ENCODE data around the gene GLOD4. TPM values are rescaled to one million over a fixed set of nuclear protein-coding genes. Genes with fewer than 3 reads are reported as not detected.

GLOD4 gene
- total RNA-seq, 1 donor from 2014 or later, result 87.0 TPM

- Histone ChIP-seq H3K4me3 (ENCODE audit: low read depth, low read length) (no peak overlapping the region), H3K36me3 (ENCODE audit: control insufficient read depth, insufficient read depth, low read length) (no peaks in the 10 kb centered on the region), H3K27me3 (ENCODE audit: control insufficient read depth, insufficient read depth, low read length) (no peaks in the 10 kb centered on the region)
- no peak for TF ChIP-seq CTCF (IDR thresholded peaks at IDR 0.05; ENCODE audit: insufficient read depth, low read length, poor library complexity, severe bottlenecking)
- no peak for DNase-seq (ENCODE audit: low read depth)
Observed at GRCh38 chr17:799261-799660, 17.2 kb upstream of the GLOD4 start.

- no peak for DNase-seq (ENCODE audit: low read depth)
- H3K36me3 ChIP-seq (ENCODE audit: control insufficient read depth, insufficient read depth, low read length), result no peaks in the 10 kb centered on the region
- no peak overlapping the region for H3K4me3 ChIP-seq (ENCODE audit: low read depth, low read length)
- no peaks in the 10 kb centered on the region for H3K27me3 ChIP-seq (ENCODE audit: control insufficient read depth, insufficient read depth, low read length)
- no peak for TF ChIP-seq CTCF (IDR thresholded peaks at IDR 0.05; ENCODE audit: insufficient read depth, low read length, poor library complexity, severe bottlenecking)
Observed at GRCh38 chr17:798246-798645, 16.2 kb upstream of the GLOD4 start.

DNA sequence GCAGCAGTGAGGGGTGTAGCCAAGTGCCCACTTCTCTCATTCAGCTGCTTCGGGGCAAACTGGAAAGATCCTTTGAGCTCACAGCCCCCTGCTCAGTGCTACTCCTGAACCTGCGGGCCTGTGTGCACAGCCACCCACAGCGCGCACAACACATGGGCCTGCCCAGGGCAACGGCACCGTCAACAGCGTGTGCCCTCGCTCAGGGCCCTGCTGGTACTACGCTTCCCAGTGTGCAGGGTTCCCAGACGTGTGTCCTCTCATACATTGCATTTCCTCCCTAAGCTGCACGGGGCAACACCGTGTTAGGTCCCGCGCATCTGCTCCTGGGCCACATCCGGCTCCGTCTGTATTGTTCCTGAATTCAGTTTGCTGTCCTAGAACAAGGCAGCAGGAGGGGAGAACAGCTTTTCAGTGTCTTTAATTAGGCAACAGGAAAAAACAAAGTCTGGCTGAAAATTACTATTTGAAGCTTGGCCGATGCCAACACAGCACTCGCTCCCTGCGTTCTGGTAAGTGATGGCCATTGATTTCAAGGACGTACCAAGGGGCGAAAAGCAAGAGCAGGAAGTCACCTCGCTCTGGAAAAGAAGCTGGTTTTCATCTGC lies 15.3 kb upstream of the GLOD4 start:
- H3K36me3 ChIP-seq (ENCODE audit: control insufficient read depth, insufficient read depth, low read length), result peaks cover under 1% of the 10 kb centered on the region
- TF ChIP-seq CTCF (IDR thresholded peaks at IDR 0.05; ENCODE audit: insufficient read depth, low read length, poor library complexity, severe bottlenecking), result no peak

DNA sequence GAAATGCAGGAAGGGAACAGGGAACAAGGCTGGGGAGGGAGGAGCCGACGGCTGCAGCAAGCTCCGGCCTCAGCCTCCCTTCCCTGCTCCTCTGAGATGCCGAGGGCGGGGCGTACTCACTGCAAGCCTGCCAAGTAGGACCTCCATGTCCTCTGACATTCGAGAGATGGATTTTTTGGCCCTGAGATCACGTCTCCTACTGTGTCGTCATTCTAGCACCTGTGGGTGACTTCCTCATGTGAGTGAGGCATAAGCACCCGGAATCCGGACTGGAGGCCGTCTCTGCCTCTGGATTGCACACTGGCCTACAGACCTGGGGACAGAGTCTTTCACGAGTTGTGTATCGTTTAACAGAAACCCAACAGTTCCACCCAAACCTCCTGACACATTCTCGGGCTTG lies 14.5 kb upstream of the GLOD4 start:
- DNase-seq (ENCODE audit: low read depth), result no peak
- Histone ChIP-seq H3K36me3 (ENCODE audit: control insufficient read depth, insufficient read depth, low read length) (peaks cover 4% of the 10 kb centered on the region), H3K4me3 (ENCODE audit: low read depth, low read length) (no peak overlapping the region), H3K27me3 (ENCODE audit: control insufficient read depth, insufficient read depth, low read length) (no peaks in the 10 kb centered on the region)
- TF ChIP-seq CTCF (IDR thresholded peaks at IDR 0.05; ENCODE audit: insufficient read depth, low read length, poor library complexity, severe bottlenecking), result no peak

More for the DNA sequence above, 15.3 kb upstream of the GLOD4 start:
- H3K4me3 ChIP-seq (ENCODE audit: low read depth, low read length), result no peak overlapping the region
- DNase-seq (ENCODE audit: low read depth), result no peak
- no peaks in the 10 kb centered on the region for H3K27me3 ChIP-seq (ENCODE audit: control insufficient read depth, insufficient read depth, low read length)

DNA sequence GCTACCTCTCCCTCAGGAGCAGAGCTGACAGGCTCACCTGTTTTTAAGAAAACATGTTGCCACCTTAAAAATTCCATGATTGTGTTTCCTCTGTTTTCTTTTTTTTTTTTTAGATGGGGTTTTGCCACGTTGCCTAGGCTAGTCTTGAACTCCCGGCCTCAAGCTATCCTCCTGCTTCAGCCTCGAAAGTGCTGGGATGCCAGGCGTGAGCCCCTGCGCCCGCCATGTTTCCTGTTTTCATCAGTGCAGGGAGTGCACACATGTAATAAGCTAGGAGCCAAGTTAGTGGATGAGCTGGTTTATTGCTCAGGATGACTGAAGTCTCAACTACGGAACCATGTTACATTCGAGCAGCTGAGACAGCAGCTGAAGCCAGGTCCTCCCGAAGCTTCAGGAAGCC lies 13.6 kb upstream of the GLOD4 start:
- Histone ChIP-seq H3K36me3 (ENCODE audit: control insufficient read depth, insufficient read depth, low read length) (peaks cover 4% of the 10 kb centered on the region), H3K27me3 (ENCODE audit: control insufficient read depth, insufficient read depth, low read length) (no peaks in the 10 kb centered on the region), H3K4me3 (ENCODE audit: low read depth, low read length) (no peak overlapping the region)
- TF ChIP-seq CTCF (IDR thresholded peaks at IDR 0.05; ENCODE audit: insufficient read depth, low read length, poor library complexity, severe bottlenecking), result no peak
- DNase-seq (ENCODE audit: low read depth), result no peak

DNA sequence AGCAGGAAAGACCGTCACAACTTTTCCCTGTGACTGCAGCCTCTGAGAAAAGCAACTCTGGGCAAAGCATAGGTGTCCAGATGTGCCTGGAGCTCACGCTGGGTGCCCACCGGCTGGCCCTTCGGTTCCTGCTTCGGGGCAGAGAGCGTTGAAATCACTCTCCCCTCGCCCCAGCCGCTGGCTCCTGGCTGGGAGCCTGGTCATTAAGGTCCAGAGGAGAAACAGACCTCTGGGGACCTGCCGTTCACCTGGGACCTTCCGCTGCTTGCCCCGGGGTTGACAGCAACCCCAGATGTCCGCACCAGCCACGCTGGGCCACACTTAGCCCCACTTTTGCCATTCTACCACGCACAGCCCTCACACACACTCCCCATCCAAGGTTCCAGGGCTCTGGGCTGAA lies 13.2 kb upstream of the GLOD4 start:
- TF ChIP-seq CTCF (IDR thresholded peaks at IDR 0.05; ENCODE audit: insufficient read depth, low read length, poor library complexity, severe bottlenecking), result no peak
- Histone ChIP-seq H3K27me3 (ENCODE audit: control insufficient read depth, insufficient read depth, low read length) (no peaks in the 10 kb centered on the region), H3K4me3 (ENCODE audit: low read depth, low read length) (no peak overlapping the region), H3K36me3 (ENCODE audit: control insufficient read depth, insufficient read depth, low read length) (peaks cover 4% of the 10 kb centered on the region)
- DNase-seq (ENCODE audit: low read depth), result no peak
